ENCODE results near the gene NECAB3. TPM values are rescaled to one million over a fixed set of nuclear protein-coding genes. Genes with fewer than 3 reads are reported as not detected.

The NECAB3 gene
- total RNA-seq, 4 donors from 2014 or later: 17.1 to 30.8 (median 23.3) TPM

DNA sequence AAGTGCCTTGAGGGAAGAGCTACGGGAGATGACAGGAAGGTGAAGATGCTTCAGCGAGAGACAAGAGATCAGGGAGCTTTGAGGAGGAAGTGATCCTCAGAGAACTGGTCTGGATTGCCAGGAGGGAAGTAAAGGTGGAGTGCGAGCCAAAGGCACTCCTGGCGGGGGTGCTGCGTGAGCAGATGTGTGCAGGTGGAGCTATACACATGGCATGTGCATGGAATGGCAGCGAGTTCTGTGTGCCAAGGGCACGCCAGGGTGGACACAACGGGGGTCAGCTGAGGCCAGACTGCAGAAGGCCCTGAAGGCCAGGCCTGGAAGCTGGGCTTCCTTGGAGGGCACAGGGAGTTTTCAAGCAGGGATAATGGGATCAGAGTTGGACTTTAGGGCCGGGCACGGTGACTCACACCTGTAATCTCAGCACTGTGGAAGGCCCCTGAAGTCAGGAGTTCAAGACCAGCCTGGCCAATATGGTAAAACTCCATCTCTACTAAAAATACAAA, 39.7 kb upstream of the NECAB3 start:
- DNase-seq (ENCODE audit: low spot score in 2 of 2): no peak
- intact Hi-C loops (cut with DNase I; ENCODE audit: low total_unique reads): no loop called here
- 60 to 69% methylated on average over 9 to 10 of the region's 10 CpGs for WGBS, 2 donors
- H3K4me3 ChIP-seq (ENCODE audit: low read depth, poor library complexity, severe bottlenecking): no peak overlapping the region
- no peak for TF ChIP-seq POLR2A (IDR thresholded peaks at IDR 0.05)
- TF ChIP-seq CTCF (IDR thresholded peaks at IDR 0.05): no peak

- no peak overlapping the region for H3K4me3 ChIP-seq (ENCODE audit: low read depth, poor library complexity, severe bottlenecking)
- intact Hi-C loops (cut with DNase I; ENCODE audit: low total_unique reads): no loop called here
- TF ChIP-seq POLR2A (IDR thresholded peaks at IDR 0.05) (no peak), CTCF (IDR thresholded peaks at IDR 0.05) (no peak)
- 0 to 67% methylated on average over 1 of the region's 1 CpG for WGBS, 2 donors
- no peak for DNase-seq (ENCODE audit: low spot score in 2 of 2)
Measured at GRCh38 chr20:33711446-33711738, 37.2 kb upstream of the NECAB3 start.

- DNase-seq (ENCODE audit: low spot score in 2 of 2): no peak
- 77 to 83% methylated on average over 14 of the region's 14 CpGs for WGBS, 2 donors
- intact Hi-C loops (cut with DNase I; ENCODE audit: low total_unique reads): no loop called here
- TF ChIP-seq CTCF (IDR thresholded peaks at IDR 0.05): no peak
- TF ChIP-seq POLR2A (IDR thresholded peaks at IDR 0.05): no peak
- H3K4me3 ChIP-seq (ENCODE audit: low read depth, poor library complexity, severe bottlenecking): no peak overlapping the region
Measured at GRCh38 chr20:33710681-33711445, 36.6 kb upstream of the NECAB3 start.

- WGBS, 2 donors: 72 to 73% methylated on average over 16 of the region's 16 CpGs
- no peak for TF ChIP-seq CTCF (IDR thresholded peaks at IDR 0.05)
- TF ChIP-seq POLR2A (IDR thresholded peaks at IDR 0.05): no peak
- no peak for DNase-seq (ENCODE audit: low spot score in 2 of 2)
- no peak overlapping the region for H3K4me3 ChIP-seq (ENCODE audit: low read depth, poor library complexity, severe bottlenecking)
- intact Hi-C loops (cut with DNase I; ENCODE audit: low total_unique reads): no loop called here
Measured at GRCh38 chr20:33709905-33710541, 35.8 kb upstream of the NECAB3 start.

DNA sequence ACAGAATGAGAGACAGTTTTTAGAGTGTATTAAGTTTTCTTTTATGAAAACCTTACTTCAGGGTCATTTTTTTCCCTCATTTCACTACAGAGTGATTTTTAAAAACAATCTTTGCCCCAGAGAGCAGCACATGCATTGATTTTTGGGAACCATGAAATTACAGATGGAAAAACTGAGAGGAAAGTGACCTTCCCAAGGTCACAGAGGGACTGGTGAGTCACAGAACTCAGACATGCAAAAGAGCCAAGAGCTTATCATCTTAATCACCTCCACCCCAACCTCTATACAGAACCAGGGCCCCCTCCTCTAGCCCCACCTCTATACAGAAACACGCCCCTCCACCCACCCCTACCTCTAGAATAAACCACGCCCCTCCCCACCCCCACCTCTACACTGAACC, 35.2 kb upstream of the NECAB3 start:
- TF ChIP-seq POLR2A (IDR thresholded peaks at IDR 0.05) (no peak), CTCF (IDR thresholded peaks at IDR 0.05) (no peak)
- 80 to 87% methylated on average over 2 of the region's 2 CpGs for WGBS, 2 donors
- intact Hi-C loops (cut with DNase I; ENCODE audit: low total_unique reads): no loop called here

More for the DNA sequence above, 35.2 kb upstream of the NECAB3 start:
- H3K4me3 ChIP-seq (ENCODE audit: low read depth, poor library complexity, severe bottlenecking): no peak overlapping the region
- no peak for DNase-seq (ENCODE audit: low spot score in 2 of 2)
